Stimulated activated CD8-positive, alpha-beta memory T cell treated with anti-CD3 and anti-CD28 coated beads, Interleukin-12 subunit alpha, Interleukin-12 subunit beta, amount 100 ng/mL, for 4 hours (primary cell): Measurements from ENCODE around the gene SAMD4B.
A peak's percentile ranks its signal among the peaks of the same experiment; 100 is the strongest.
"Not testable (repeated sequence)": the region's sequence is repeated elsewhere in the genome, so short reads cannot be mapped to it uniquely, and the experiment has no call there.

ENCODE experiments used
- DNase-seq: peaks from one replicate; pipeline ENCODE4 v3.0.0-alpha.2; 2020; ENCODE audit warnings: low read depth

SAMD4B gene

DNA sequence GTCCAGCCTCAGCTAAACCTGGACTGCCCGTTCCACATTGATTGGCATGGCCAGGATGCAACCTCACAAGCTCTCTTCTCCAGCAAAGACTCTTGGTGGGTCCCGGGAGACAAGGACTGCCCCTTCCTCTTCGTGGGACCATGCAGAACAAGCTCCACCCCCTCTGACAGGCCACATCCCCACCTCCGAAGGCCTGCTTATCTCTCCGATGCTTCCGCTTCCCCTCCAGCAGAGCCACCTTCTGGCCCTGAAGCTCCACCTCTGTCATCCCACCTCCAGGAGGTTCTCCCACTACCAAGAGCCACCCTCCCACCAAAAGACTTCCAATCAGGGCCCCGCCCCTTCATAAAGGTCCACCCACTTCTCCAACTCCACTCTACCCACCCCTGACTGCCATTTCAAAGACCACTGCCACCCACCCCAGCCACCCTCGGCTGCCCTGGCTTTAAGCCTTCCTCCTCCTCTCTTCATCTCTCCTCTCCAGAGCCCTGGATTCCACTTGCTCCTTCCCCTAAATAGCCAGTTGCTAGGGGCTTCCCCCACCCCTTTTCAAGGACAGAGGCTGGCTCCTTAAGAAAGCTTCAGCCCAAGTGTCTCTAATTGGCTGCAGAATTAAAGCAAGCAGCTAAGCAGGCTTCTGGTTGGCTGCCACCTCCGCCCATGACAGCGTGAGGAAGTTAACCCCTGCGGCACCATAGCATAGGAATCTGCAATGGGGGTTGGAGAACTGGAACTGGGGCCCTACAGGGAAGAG lies 31.5 kb upstream of the SAMD4B start:
- DNase-seq: no peak

DNA sequence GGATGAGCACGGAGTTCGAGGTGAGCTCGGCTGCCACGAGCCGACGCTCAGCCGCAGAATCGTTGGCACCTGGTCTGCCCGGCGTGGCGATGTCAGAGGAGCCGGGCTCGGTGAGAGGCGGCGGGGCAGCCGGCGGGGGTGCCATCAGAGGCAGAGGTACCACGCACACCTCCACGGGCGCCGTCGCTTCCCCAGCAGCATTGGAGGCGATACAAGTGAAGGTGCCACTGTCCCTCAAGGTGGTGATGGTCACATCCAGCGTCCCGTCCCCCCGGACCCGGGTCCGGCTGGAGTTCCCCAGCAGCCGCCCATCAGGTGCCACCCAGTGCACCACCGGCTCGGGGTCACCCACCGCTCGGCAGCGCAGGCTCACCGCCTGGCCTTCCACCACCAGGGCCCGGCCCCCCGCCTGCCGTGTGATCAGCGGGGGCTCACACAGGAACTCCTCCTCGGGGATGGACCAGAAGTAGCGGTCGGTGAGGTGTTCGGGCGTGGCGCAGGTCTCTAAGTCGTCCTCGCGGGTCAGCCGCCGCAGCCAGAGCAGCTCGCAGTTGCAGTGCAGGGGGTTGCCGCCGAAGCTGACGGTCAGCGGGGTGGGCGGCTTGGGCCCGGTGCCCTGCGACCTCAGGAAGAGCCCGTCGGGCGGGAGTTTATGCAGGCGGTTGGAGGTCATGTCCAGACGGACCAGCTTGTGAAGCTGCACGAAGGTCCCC lies 28.0 kb upstream of the SAMD4B start:
- DNase-seq: no peak

DNA sequence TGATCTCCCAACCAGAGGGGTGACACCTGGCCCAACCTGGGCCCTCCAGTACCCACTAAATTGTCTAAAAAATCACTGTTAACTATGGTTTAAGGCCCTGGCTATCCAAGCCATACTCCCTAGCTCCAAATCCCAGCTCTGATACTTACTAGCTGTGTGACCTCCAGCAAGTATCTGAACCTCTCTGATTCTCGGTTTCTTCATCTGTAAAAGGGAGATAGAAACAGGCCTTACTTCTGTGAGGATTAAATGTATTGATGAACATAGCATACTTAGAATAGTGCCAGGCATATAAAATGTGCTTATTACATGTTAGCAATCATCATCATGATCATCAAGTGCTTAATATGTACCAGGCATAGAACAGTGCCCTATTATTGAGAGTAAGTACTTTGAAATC lies 26.3 kb upstream of the SAMD4B start:
- DNase-seq: no peak

DNA sequence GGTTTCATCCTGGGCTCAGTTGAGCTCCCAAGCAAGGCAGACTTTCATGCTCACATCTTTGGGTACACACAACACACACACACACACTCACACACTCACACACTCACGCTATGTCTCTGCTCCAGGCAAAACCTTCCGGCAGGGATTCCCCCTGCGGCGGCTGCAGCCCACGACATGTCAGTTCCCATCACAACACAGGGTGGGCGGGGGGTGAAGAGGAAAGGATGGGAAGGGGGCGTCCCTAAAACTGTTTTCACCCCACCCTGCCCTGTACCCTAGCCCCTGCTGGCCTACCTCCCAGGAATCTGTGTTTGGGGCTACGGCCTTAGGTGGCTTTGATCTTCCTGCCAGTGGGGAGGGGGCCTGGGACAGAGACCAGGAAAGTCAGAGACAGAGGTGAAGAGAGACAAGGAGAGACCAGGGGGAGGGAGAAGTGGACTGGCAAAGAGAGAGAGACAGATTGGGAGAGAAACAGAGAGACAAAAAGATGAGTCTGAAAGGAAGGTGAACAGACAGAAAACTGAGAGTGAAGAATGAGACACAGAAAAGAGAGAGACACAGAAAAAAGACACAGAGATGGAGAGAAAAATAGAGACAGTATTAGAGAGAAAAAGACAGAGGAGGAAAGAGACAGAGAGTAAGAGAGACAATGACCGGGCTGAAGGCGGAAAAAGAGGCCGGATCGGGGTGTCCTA lies 25.4 kb upstream of the SAMD4B start:
- no peak for DNase-seq

DNA sequence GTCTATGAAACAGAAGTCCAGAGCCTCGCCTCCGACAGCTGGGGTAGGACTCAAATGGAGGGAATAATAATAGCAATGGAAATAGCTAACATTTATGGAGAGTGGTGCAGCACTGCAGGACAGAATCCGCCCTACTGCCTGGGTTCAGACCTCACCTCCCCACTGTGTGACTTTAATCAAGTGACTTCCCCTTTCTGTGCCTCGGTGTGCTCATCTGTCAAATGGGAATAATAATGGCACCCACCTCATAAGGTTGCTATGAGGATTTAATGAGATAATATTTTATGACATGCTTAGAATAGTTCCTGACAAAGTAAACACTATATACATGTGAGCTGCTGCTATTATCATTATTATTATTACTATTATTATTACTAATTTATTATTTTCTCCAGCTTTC lies 24.7 kb upstream of the SAMD4B start:
- DNase-seq: no peak

DNA sequence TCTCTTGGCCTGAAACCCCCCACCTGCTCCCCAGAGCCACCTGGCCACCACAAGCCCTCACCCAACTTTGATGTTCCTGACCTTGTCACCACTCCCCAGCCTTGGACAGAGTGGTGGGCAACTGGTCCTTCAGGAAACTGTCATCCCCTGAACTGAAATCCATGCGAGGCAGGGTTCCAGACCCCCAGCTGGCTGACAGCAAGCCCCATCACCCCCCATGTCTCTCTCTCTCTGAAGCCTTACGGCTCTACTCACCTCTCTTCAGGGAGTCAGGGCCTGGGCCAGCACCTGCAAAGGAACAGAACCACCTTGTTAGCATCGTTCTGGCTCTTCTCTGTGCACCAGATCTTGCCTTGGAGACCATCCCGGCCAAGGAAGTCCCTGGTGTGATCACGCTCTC lies 24.1 kb upstream of the SAMD4B start:
- DNase-seq: no peak

DNA sequence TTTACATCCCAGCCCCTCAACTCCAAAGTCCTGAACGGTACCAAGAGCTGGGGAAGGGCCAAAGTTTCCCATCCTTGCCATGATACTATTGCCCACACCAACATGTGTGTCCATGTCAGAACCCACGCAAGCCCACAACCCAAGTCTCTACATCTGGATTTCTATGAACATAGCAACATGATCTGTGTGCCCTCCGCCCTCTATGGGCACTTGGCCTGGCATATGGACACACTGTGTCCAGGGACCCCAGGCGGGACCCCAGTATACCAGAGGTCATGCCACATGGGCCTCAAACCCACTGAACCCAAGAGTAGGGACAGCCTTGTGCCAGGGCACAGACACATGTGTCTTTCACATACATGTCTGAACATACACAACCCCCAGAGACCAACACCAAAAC lies 23.5 kb upstream of the SAMD4B start:
- DNase-seq: no peak

DNA sequence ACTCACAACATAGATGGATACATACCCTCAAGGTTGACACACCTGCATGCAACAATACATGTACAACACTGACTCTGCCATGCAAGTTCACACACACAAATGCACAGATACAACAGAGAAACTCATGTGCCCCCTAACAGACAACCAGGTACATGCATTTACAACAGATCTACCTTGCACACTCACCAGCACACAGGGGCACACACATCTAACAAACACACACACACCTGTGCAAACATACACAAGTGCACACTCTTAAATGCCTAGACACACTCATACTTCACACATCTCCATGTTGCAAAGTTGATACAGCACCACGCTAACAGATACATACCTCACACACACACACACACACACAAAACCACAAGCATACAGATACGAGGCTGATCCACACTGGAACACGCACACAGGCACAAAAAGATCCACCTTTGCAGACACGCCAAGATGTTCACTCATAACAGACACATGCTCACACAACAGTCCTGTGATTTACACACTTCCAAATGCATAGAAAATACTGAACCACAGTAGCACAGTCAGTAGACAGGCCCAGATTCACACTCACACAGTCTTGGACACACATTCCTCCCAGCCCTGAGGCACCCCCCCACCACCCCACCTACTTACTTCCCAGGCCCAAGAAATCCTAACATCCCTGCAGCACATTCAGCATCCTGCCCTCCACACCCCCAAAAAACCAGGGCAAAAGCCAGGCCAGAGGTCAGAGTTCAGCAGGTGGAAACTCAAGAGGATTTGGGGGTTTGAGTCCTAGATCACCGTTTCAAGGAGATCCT lies 22.9 kb upstream of the SAMD4B start:
- DNase-seq: no peak

DNA sequence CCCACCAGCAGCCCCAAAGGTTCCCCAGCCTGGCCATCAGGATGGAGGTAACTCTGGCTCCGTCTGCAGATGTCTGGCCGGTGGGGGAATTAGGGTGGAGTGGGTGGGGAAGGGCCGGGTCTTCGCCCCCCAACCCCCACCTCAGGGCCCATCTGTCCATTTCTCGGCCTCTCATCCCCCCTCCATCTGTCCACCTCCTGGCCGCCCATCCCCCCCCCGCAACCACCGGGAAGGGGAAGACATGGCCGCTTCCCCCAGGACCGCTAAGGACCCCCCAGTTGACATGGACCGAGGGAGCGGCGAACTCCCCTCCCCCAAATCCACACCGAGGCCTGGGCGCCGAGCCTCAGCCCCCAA lies 22.4 kb upstream of the SAMD4B start:
- DNase-seq: no peak

DNA sequence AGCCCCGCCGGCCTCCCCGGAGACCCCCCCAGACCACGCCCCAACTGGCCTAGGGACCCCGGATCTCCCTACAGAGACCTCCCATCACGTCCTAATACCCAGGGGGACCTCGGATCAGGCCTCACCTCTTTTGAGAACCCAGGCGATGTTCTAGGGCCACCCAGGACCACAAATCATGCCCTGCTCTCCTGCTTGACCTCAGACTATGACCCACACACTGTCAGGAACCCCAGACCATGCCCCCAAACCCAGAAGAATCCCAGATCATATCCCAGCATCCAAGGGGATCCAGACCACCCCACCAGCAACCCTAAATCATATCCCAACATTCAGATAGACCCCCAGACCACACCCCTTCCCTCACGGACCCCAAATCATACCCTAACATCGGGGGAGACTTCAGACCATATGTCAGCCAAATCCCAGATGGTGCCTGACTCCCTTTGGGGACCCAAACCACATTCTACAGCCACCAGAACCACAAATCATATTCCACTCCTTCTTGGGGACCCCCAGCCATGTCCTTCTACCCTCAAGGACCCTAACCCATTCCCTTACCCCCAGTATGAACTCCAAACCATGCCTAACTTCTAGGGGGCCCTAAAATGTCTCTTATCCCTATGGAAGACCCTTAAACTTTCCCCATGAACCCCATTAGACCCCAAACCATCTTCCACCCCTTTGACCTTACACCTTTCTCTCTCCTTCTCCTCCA lies 20.9 kb upstream of the SAMD4B start:
- DNase-seq: no peak

DNA sequence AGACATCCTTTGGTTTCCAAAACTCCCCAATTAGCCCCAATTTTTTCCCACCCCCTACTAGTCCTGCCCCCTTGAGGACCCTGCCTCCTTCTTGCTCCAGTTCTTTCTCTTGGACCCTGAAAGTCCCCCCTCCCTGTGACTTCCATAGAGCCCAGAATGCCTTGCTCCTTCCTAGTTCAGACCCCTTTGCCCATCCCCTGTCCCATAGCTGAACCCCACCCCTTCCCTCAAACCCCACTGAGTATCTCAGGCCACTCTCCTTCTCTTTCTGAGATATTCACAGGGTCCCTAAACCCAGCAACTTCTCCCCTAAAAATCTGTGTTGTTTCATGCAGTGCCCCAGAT lies 20.4 kb upstream of the SAMD4B start:
- no peak for DNase-seq

DNA sequence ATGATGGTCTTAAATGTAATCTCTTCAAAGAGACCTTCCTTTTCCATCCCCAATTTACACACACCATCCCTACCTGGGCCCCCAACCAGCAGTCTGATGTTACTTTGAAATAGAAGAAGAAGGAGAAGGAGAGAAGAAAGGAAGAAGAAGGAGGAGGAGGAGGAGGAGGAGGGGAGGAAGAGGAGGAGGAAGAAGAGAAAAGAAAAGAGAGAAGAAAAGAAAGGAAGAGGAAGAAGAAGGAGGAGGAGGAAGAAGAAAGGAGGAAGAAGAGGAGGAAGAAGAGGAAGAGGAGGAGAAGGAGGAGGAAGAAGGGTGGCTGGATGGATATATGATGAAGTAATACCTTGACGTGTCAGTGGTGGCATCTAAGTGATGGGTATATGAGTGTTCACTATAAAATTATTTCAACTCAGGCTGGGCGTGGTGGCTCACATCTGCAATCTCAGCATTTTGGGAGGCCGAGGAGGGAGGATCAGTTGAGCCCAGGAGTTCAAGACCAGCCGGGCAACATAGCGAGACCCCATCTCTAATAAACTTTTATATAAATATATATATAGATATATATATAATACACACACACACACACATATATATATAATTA lies 17.9 kb upstream of the SAMD4B start:
- no peak for DNase-seq

DNA sequence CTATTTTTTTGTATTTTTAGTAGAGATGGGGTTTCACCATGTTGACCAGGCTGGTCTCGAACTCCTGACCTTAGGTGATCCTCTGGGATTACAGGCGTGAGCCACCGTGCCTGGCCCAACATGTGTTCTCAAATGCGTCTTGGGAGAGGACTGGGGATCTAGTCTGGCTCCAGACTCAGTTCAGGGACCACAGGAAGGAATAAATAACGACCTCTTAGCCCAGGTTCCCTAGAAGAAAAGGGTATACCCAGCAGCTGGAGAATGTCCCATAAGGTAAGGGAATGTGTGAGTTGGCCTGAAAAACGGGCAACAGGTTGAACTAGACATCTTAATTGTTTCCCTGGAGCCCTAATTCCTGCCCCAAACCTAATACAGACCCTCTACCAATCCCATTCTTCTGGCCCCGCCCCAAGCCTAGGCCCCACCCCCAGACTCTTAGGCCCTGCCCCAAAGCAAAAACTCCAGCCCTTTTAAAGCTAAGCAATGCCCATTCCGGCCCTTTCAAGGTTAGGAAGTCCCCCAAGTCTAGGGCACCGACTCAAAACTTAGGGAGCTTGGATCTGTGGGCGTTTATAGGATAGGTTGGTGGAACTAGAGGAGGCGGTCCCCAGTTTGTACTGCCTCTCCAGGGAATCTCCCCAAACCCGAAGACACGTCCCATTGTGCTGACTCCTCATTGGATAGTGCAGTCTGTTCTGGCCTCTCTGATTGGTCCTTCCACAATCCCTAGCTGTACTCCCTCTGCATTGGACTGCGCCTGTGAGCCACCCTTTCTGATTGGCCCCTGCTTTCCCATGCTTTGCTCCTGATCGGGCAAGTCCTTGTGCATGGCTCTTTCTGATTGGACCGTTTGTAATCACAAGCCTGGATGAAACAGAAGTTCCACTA lies 16.2 kb upstream of the SAMD4B start:
- DNase-seq: no peak

DNA sequence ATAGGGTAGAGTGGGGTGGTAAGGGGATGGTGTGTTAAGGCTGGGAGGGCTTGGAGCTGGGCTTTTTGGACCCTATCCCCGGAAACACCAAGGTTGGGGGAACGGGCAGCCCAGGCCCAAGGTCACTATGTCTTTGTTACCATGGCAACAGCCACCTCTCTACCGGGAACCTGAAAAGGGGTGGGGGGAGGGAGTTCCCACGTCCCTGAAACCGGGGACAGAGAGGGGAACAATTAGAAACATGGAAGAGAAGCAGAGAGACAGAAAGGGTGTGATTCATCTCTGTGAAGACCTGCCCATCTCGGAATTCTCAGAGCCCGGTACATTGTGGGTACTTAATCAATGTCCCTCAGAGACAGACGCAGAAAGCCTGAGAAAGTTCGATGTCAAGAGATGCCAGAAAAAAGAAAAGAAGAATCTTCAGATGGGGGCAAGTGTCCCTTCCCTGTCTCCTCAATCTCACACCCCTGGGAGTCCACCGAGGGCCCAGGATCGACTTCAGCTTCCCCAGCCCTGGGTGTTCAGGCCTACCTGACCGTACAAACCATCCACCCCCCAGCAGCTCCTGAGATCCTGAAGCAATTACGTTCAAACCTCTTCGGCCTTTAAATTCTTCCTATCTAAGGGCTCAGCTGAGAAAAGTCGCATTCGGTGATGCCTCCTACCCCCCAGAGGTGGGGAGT lies 14.7 kb upstream of the SAMD4B start:
- no peak for DNase-seq

DNA sequence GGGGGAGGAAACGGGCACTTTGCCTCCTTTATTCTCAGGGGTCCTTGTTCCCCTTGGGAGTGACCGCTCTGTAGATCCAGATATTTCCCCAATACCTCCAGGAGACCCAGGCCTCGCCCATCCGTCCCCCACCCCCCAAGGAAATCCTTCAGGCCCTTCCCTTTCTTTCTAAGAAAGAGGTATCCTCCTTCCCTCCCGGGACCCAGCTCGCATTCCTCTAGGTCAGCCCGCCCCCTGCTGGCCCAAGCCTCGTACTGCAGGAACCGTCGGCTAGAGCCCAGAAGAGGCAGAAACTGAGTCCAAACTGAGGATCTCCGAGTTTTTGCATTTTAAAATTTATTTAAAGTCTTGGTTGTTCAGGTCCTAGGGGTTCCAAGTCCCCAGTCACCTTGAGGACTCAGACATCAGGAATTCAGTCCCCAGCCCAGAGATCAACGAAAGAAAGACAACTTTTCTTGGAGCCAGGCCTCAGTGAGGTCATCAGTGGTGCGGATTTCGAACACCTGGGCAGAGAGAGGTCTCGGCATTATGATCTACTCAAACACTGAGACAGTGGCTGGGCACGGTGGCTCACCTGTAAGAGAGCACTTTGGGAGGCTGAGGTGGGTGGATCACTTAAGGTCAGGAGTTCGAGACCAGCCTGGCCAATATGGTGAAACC lies 14.0 kb upstream of the SAMD4B start:
- DNase-seq: peak; percentile 59

DNA sequence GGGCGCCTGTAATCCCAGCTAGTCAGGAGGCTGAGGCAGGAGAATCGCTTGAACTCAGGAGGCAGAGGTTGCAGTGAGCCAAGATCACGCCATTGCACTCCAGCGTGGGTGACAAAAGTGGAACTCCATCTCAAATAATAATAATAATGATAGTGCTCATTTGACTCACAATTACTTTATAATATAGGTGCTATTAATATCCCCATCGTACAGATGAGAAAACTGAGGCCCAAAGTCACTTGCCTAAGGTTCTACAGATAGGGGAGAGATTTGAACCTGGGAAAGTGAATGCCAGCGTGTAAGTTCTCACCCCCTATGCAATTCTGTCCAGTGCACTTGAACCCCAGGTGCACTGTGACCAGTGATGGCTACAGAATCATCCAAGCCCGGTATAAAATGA lies 12.3 kb upstream of the SAMD4B start:
- DNase-seq: no peak

DNA sequence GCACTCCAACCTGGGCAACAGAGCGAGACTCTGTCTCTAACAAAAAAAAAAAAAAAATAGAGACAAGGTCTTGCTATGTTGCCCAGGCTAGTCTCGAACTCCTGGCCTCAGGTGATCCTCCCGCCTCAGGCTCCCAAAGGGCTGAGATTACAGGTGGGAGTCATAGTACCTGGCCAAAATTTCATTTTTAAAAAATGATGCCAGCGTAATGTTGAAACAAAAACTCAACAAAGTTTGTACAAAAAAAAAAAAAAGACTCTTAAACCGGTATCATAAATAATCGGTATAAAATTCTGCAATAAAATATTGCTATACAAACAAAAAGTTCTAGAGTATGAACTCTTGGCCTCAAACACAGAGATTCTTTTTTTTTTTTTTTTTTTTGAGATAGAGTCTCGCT lies 9.9 kb upstream of the SAMD4B start:
- no peak for DNase-seq

DNA sequence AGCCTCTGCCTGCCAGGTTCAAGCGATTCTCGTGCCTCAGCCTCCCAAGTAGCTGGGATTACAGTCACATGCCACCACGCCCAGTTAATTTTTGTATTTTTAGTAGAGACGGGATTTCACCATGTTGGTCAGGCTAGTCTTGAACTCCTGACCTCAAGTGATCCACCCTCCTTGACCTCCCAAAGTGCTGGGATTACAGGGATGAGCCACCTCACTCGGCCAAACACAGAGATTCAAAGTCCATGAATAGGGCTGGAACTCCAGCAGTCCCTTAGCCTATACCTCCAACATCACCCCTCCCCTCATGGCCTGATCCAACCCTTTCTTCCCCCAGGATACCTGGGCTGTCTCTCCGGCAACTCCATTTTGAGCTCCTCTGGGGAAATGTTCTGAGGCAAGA lies 9.5 kb upstream of the SAMD4B start:
- not testable (repeated sequence) for DNase-seq

DNA sequence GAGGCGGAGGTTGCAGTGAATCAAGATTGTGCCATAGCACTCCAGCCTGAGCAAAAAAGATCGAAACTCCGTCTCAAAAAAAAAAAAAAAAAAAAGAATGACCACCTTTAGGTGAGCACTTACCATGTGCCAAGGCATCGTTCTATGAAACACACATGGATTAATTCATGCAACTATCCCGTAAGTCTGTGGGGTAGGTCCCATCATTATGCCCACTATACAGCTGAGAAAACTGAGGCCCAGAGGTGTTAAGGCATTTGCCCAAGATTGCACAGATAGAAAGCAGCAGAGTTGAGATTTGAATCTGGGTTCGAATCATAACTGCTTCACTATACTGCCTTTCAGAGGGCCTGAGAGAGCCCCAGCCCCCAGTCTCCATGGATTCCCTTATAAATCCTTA lies 8.7 kb upstream of the SAMD4B start:
- no peak for DNase-seq
